Fibroblast of peridontal ligament (primary cell): ENCODE measurements around the gene MYLK4.

Experiments
- DNase-seq: peaks from one replicate; pipeline ENCODE4 v3.0.0-alpha.2; 2010; ENCODE audit errors: extremely low read depth

The MYLK4 gene

GRCh38 chr6:2632368-2632767 is 118.4 kb downstream of the MYLK4 start:
- DNase-seq = peak; percentile 22

GRCh38 chr6:2630891-2631571 is 119.7 kb downstream of the MYLK4 start:
- peak; percentile 23 for DNase-seq

GRCh38 chr6:2630359-2630758 is 120.4 kb downstream of the MYLK4 start:
- DNase-seq = peak; percentile 95

GRCh38 chr6:2626401-2626800 is 124.3 kb downstream of the MYLK4 start:
- no peak for DNase-seq

- DNase-seq = peak; percentile 40
Measured at GRCh38 chr6:2625581-2625980, 125.1 kb downstream of the MYLK4 start.

- DNase-seq = no peak
Measured at GRCh38 chr6:2624177-2624576, 126.5 kb downstream of the MYLK4 start.

- no peak for DNase-seq
Measured at GRCh38 chr6:2623295-2623694, 127.4 kb downstream of the MYLK4 start.

- DNase-seq = peak; percentile 25
Measured at GRCh38 chr6:2622671-2623070, 128.1 kb downstream of the MYLK4 start.

GRCh38 chr6:2619651-2620050 is 131.1 kb downstream of the MYLK4 start:
- no peak for DNase-seq

- no peak for DNase-seq
Measured at GRCh38 chr6:2617729-2618128, 133.0 kb downstream of the MYLK4 start.

GRCh38 chr6:2616811-2617210 is 133.9 kb downstream of the MYLK4 start:
- DNase-seq = peak; percentile 21

- no peak for DNase-seq
Measured at GRCh38 chr6:2615251-2615650, 135.5 kb downstream of the MYLK4 start.

- DNase-seq = no peak
Measured at GRCh38 chr6:2614846-2615245, 135.9 kb downstream of the MYLK4 start.

- no peak for DNase-seq
Measured at GRCh38 chr6:2614155-2614554, 136.6 kb downstream of the MYLK4 start.
